C4-2B (cell line): ENCODE results near the gene APP.

Source experiments
- ZFX ChIP-seq: fragments of 450-650 bp; IDR thresholded peaks from 2 replicates; pipeline ENCODE4 v1.6.1; 2017
- TF ChIP-seq, protein P1 (sequence below): fragments of 450-650 bp; conservative IDR thresholded peaks from 2 replicates; pipeline ENCODE4 v1.5.1; 2017; ENCODE audit warnings: mild to moderate bottlenecking

DNA sequence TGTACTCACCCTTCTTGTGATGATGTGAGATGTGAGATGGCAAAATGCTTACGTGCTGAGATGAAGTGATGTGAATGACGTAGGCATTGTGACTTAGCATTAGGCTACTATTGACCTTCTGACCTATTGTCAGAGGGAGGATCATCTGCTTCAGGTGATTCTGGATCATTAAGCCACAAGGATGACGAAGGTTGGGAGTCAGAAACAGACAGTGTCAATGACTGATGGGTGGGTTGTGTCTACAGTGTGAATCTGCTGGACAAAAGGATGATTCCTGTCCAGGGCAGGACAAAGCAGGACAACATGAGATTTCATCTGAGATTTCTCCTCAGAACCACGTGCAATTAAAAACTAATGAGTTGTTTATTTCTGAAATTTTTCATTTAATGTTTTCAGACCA is 306.8 kb downstream of the APP start:
- TF ChIP-seq, protein P1, sequence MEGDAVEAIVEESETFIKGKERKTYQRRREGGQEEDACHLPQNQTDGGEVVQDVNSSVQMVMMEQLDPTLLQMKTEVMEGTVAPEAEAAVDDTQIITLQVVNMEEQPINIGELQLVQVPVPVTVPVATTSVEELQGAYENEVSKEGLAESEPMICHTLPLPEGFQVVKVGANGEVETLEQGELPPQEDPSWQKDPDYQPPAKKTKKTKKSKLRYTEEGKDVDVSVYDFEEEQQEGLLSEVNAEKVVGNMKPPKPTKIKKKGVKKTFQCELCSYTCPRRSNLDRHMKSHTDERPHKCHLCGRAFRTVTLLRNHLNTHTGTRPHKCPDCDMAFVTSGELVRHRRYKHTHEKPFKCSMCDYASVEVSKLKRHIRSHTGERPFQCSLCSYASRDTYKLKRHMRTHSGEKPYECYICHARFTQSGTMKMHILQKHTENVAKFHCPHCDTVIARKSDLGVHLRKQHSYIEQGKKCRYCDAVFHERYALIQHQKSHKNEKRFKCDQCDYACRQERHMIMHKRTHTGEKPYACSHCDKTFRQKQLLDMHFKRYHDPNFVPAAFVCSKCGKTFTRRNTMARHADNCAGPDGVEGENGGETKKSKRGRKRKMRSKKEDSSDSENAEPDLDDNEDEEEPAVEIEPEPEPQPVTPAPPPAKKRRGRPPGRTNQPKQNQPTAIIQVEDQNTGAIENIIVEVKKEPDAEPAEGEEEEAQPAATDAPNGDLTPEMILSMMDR = no peak
- TF ChIP-seq ZFX = no peak
